ENCODE measurements around the gene KRTAP15-1. TPM values are rescaled to one million over a fixed set of nuclear protein-coding genes. Genes with fewer than 3 reads are reported as not detected.
A peak's percentile ranks its signal among the peaks of the same experiment; 100 is the strongest.

The KRTAP15-1 gene
- total and polyA plus RNA-seq, 2 donors, result not detected

GRCh38 chr21:30448514-30448913, 8.4 kb downstream of the KRTAP15-1 start:
- Histone ChIP-seq H3K4me3 (ENCODE audit: low read depth, low read length) (no peak overlapping the region), H3K4me1 (ENCODE audit: insufficient read depth) (no peaks in the 10 kb centered on the region), H3K36me3 (ENCODE audit: insufficient read depth) (no peaks in the 10 kb centered on the region), H3K27ac (ENCODE audit: low read depth) (no peak overlapping the region)
- DNase-seq (ENCODE audit: extremely low spot score), result no peak
- 93% methylated on average over 3 of the region's 3 CpGs for WGBS

- DNase-seq (ENCODE audit: extremely low spot score), result no peak
- 50% methylated on average over 3 of the region's 3 CpGs for WGBS
- H3K27ac ChIP-seq (ENCODE audit: low read depth), result no peak overlapping the region
Measured at GRCh38 chr21:30463713-30464112, 23.6 kb downstream of the KRTAP15-1 start.

GRCh38 chr21:30468900-30469714, 29.0 kb downstream of the KRTAP15-1 start:
- H3K4me1 ChIP-seq (ENCODE audit: insufficient read depth), result no peaks in the 10 kb centered on the region
- H3K36me3 ChIP-seq (ENCODE audit: insufficient read depth), result no peaks in the 10 kb centered on the region
- DNase-seq (ENCODE audit: extremely low spot score), result no peak
- H3K4me3 ChIP-seq (ENCODE audit: low read depth, low read length), result no peak overlapping the region
- no peak overlapping the region for H3K27ac ChIP-seq (ENCODE audit: low read depth)
- WGBS, result 45% methylated on average over 6 of the region's 6 CpGs

More at GRCh38 chr21:30463713-30464112, 23.6 kb downstream of the KRTAP15-1 start:
- Histone ChIP-seq H3K36me3 (ENCODE audit: insufficient read depth) (no peaks in the 10 kb centered on the region), H3K4me1 (ENCODE audit: insufficient read depth) (no peaks in the 10 kb centered on the region), H3K4me3 (ENCODE audit: low read depth, low read length) (no peak overlapping the region)

GRCh38 chr21:30478004-30478403, 37.9 kb downstream of the KRTAP15-1 start:
- Histone ChIP-seq H3K4me3 (ENCODE audit: low read depth, low read length) (no peak overlapping the region), H3K36me3 (ENCODE audit: insufficient read depth) (no peaks in the 10 kb centered on the region), H3K4me1 (ENCODE audit: insufficient read depth) (no peaks in the 10 kb centered on the region), H3K27ac (ENCODE audit: low read depth) (no peak overlapping the region)
- DNase-seq (ENCODE audit: extremely low spot score), result peak; percentile 41
- 20% methylated on average over 3 of the region's 3 CpGs for WGBS

GRCh38 chr21:30479259-30479658, 39.2 kb downstream of the KRTAP15-1 start:
- H3K36me3 ChIP-seq (ENCODE audit: insufficient read depth), result no peaks in the 10 kb centered on the region
- H3K4me1 ChIP-seq (ENCODE audit: insufficient read depth), result no peaks in the 10 kb centered on the region
- DNase-seq (ENCODE audit: extremely low spot score), result no peak
- H3K27ac ChIP-seq (ENCODE audit: low read depth), result no peak overlapping the region
- WGBS, result 68% methylated on average over 4 of the region's 4 CpGs
- no peak overlapping the region for H3K4me3 ChIP-seq (ENCODE audit: low read depth, low read length)

GRCh38 chr21:30480145-30480544, 40.1 kb downstream of the KRTAP15-1 start, which contains the start of gene KRTAP19-1:
Gene KRTAP19-1, minus strand, starts transcription at chr21:30480367. Its CDS starts 50 bp downstream, at chr21:30480317.
- Histone ChIP-seq H3K4me3 (ENCODE audit: low read depth, low read length) (no peak within 1 kb of the TSS), H3K27ac (ENCODE audit: low read depth) (no peak within 1 kb of the TSS), H3K36me3 (ENCODE audit: insufficient read depth) (no peaks in the 10 kb centered on the region), H3K4me1 (ENCODE audit: insufficient read depth) (no peaks in the 10 kb centered on the region)
- no peak for DNase-seq (ENCODE audit: extremely low spot score)
- 89% methylated on average over 7 of the region's 7 CpGs for WGBS

- Histone ChIP-seq H3K4me3 (ENCODE audit: low read depth, low read length) (no peak overlapping the region), H3K27ac (ENCODE audit: low read depth) (no peak overlapping the region), H3K36me3 (ENCODE audit: insufficient read depth) (no peaks in the 10 kb centered on the region), H3K4me1 (ENCODE audit: insufficient read depth) (no peaks in the 10 kb centered on the region)
- 68% methylated on average over 2 of the region's 2 CpGs for WGBS
- no peak for DNase-seq (ENCODE audit: extremely low spot score)
Measured at GRCh38 chr21:30482130-30482529, 42.1 kb downstream of the KRTAP15-1 start.

- WGBS, result 71% methylated on average over 2 of the region's 2 CpGs
- Histone ChIP-seq H3K4me3 (ENCODE audit: low read depth, low read length) (no peak overlapping the region), H3K4me1 (ENCODE audit: insufficient read depth) (no peaks in the 10 kb centered on the region), H3K27ac (ENCODE audit: low read depth) (no peak overlapping the region), H3K36me3 (ENCODE audit: insufficient read depth) (no peaks in the 10 kb centered on the region)
- DNase-seq (ENCODE audit: extremely low spot score), result no peak
Measured at GRCh38 chr21:30486180-30486579, 46.1 kb downstream of the KRTAP15-1 start.

GRCh38 chr21:30487336-30487735, 47.3 kb downstream of the KRTAP15-1 start, which contains the start of gene KRTAP19-2:
Gene KRTAP19-2, minus strand, starts transcription at chr21:30487436. Its CDS starts 88 bp downstream, at chr21:30487348.
- Histone ChIP-seq H3K36me3 (ENCODE audit: insufficient read depth) (no peaks in the 10 kb centered on the region), H3K4me1 (ENCODE audit: insufficient read depth) (no peaks in the 10 kb centered on the region), H3K4me3 (ENCODE audit: low read depth, low read length) (no peak within 1 kb of the TSS), H3K27ac (ENCODE audit: low read depth) (no peak within 1 kb of the TSS)
- 88% methylated on average over 2 of the region's 2 CpGs for WGBS
- no peak for DNase-seq (ENCODE audit: extremely low spot score)

Other genes starting within 250 kb of the KRTAP15-1 start
- 1.6 TPM for gene CLDN8, start 224.2 kb upstream of the KRTAP15-1 start, total RNA-seq
- 0.04 TPM for gene CLDN8, start 224.2 kb upstream of the KRTAP15-1 start, polyA plus RNA-seq
- not detected for gene KRTAP24-1, start 157.3 kb upstream of the KRTAP15-1 start, total RNA-seq
- gene KRTAP24-1, start 157.3 kb upstream of the KRTAP15-1 start, polyA plus RNA-seq, result not detected
- not detected for gene KRTAP25-1, start 150.8 kb upstream of the KRTAP15-1 start, total RNA-seq
- not detected for gene KRTAP25-1, start 150.8 kb upstream of the KRTAP15-1 start, polyA plus RNA-seq
- not detected for gene KRTAP26-1, start 120.0 kb upstream of the KRTAP15-1 start, total RNA-seq
- not detected for gene KRTAP26-1, start 120.0 kb upstream of the KRTAP15-1 start, polyA plus RNA-seq
- gene KRTAP27-1, start 102.6 kb upstream of the KRTAP15-1 start, total RNA-seq, result not detected
- not detected for gene KRTAP27-1, start 102.6 kb upstream of the KRTAP15-1 start, polyA plus RNA-seq
- gene KRTAP23-1, start 91.7 kb upstream of the KRTAP15-1 start, total RNA-seq, result not detected
- gene KRTAP23-1, start 91.7 kb upstream of the KRTAP15-1 start, polyA plus RNA-seq, result not detected
- not detected for gene KRTAP13-2, start 68.0 kb upstream of the KRTAP15-1 start, total RNA-seq
- gene KRTAP13-2, start 68.0 kb upstream of the KRTAP15-1 start, polyA plus RNA-seq, result not detected
- gene KRTAP13-1, start 44.2 kb upstream of the KRTAP15-1 start, total RNA-seq, result not detected
- not detected for gene KRTAP13-1, start 44.2 kb upstream of the KRTAP15-1 start, polyA plus RNA-seq
- gene KRTAP13-3, start 14.3 kb upstream of the KRTAP15-1 start, total RNA-seq, result not detected
- not detected for gene KRTAP13-3, start 14.3 kb upstream of the KRTAP15-1 start, polyA plus RNA-seq
- not detected for gene KRTAP13-4, start 10.1 kb upstream of the KRTAP15-1 start, total RNA-seq
- not detected for gene KRTAP13-4, start 10.1 kb upstream of the KRTAP15-1 start, polyA plus RNA-seq
- gene KRTAP19-1, start 40.1 kb downstream of the KRTAP15-1 start, total RNA-seq, result not detected
- not detected for gene KRTAP19-1, start 40.1 kb downstream of the KRTAP15-1 start, polyA plus RNA-seq
- gene KRTAP19-2, start 47.2 kb downstream of the KRTAP15-1 start, total RNA-seq, result not detected
- gene KRTAP19-2, start 47.2 kb downstream of the KRTAP15-1 start, polyA plus RNA-seq, result not detected
- not detected for gene KRTAP19-3, start 51.7 kb downstream of the KRTAP15-1 start, total RNA-seq
- gene KRTAP19-3, start 51.7 kb downstream of the KRTAP15-1 start, polyA plus RNA-seq, result not detected
- not detected for gene KRTAP19-4, start 56.9 kb downstream of the KRTAP15-1 start, total RNA-seq
- not detected for gene KRTAP19-4, start 56.9 kb downstream of the KRTAP15-1 start, polyA plus RNA-seq
- gene KRTAP19-5, start 61.9 kb downstream of the KRTAP15-1 start, total RNA-seq, result not detected
- not detected for gene KRTAP19-5, start 61.9 kb downstream of the KRTAP15-1 start, polyA plus RNA-seq
- gene KRTAP19-6, start 101.6 kb downstream of the KRTAP15-1 start, total RNA-seq, result not detected
- not detected for gene KRTAP19-6, start 101.6 kb downstream of the KRTAP15-1 start, polyA plus RNA-seq
- gene KRTAP19-7, start 121.0 kb downstream of the KRTAP15-1 start, total RNA-seq, result not detected
- not detected for gene KRTAP19-7, start 121.0 kb downstream of the KRTAP15-1 start, polyA plus RNA-seq
- not detected for gene KRTAP22-2, start 150.1 kb downstream of the KRTAP15-1 start, total RNA-seq
- gene KRTAP22-2, start 150.1 kb downstream of the KRTAP15-1 start, polyA plus RNA-seq, result not detected
- not detected for gene KRTAP6-3, start 152.2 kb downstream of the KRTAP15-1 start, total RNA-seq
- gene KRTAP6-3, start 152.2 kb downstream of the KRTAP15-1 start, polyA plus RNA-seq, result not detected
- gene KRTAP6-2, start 158.6 kb downstream of the KRTAP15-1 start, total RNA-seq, result not detected
- gene KRTAP6-2, start 158.6 kb downstream of the KRTAP15-1 start, polyA plus RNA-seq, result not detected
- gene KRTAP22-1, start 160.8 kb downstream of the KRTAP15-1 start, total RNA-seq, result not detected
- gene KRTAP22-1, start 160.8 kb downstream of the KRTAP15-1 start, polyA plus RNA-seq, result not detected
- not detected for gene KRTAP6-1, start 173.7 kb downstream of the KRTAP15-1 start, total RNA-seq
- not detected for gene KRTAP6-1, start 173.7 kb downstream of the KRTAP15-1 start, polyA plus RNA-seq
- gene KRTAP20-1, start 176.2 kb downstream of the KRTAP15-1 start, total RNA-seq, result not detected
- gene KRTAP20-1, start 176.2 kb downstream of the KRTAP15-1 start, polyA plus RNA-seq, result not detected
- gene KRTAP20-4, start 180.4 kb downstream of the KRTAP15-1 start, total RNA-seq, result not detected
- not detected for gene KRTAP20-4, start 180.4 kb downstream of the KRTAP15-1 start, polyA plus RNA-seq
- not detected for gene KRTAP20-2, start 194.9 kb downstream of the KRTAP15-1 start, total RNA-seq
- gene KRTAP20-2, start 194.9 kb downstream of the KRTAP15-1 start, polyA plus RNA-seq, result not detected
- gene KRTAP20-3, start 202.6 kb downstream of the KRTAP15-1 start, total RNA-seq, result not detected
- not detected for gene KRTAP20-3, start 202.6 kb downstream of the KRTAP15-1 start, polyA plus RNA-seq

Data from urinary bladder (tissue), 4 donors.